Muscle of arm (tissue), 14 donors: ENCODE results near the gene ING3. TPM values are rescaled to one million over a fixed set of nuclear protein-coding genes. Genes with fewer than 3 reads are reported as not detected.

Experiments
- DNase-seq: peaks from one replicate; pipeline ENCODE4 v3.0.0-alpha.2; 2013
- long read RNA-seq, 11 donors: transcript quantifications; one replicate each; lab custom pipeline, GENCODE V29; 2026
- polyA plus RNA-seq, 12 donors: library from polyadenylated mRNA; unstranded; fragments of 120-200 nt; gene quantifications; one replicate each; pipeline ENCODE4 v1.2.1, GENCODE V29; 2013; ENCODE audit not compliant: insufficient read length in 12 of 12

The ING3 gene, protein sequence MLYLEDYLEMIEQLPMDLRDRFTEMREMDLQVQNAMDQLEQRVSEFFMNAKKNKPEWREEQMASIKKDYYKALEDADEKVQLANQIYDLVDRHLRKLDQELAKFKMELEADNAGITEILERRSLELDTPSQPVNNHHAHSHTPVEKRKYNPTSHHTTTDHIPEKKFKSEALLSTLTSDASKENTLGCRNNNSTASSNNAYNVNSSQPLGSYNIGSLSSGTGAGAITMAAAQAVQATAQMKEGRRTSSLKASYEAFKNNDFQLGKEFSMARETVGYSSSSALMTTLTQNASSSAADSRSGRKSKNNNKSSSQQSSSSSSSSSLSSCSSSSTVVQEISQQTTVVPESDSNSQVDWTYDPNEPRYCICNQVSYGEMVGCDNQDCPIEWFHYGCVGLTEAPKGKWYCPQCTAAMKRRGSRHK
- 10 to 100 TPM in 11 of 12 donors, not detected in 1; 14.2 to 32.3 (median 22.5) TPM for polyA plus RNA-seq
- long read RNA-seq, donor 1, transcript ING3-201 (12 exons, 3,777 nt): major isoform, 7 of 40 reads
- long read RNA-seq, donor 1, transcript ING3-202 (5 exons, 1,222 nt): minor isoform, 5 of 40 reads
- long read RNA-seq, donor 1, partial matches to known transcripts: 26 of 40 reads
- long read RNA-seq, donor 1, other reads (novel, unspliced or antisense): 0 of 40 reads
- long read RNA-seq, donor 2, transcript ING3-202 (5 exons, 1,222 nt): major isoform, 9 of 16 reads
- long read RNA-seq, donor 2, partial matches to known transcripts: 0 of 16 reads
- long read RNA-seq, donor 2, other reads (novel, unspliced or antisense): 0 of 16 reads
- long read RNA-seq, donor 3, transcript ING3-202 (5 exons, 1,222 nt): major isoform, 5 of 6 reads
- long read RNA-seq, donor 3, partial matches to known transcripts: 0 of 6 reads
- long read RNA-seq, donor 3, other reads (novel, unspliced or antisense): 0 of 6 reads
- long read RNA-seq, donor 4, partial matches to known transcripts: 0 of 7 reads
- long read RNA-seq, donor 4, other reads (novel, unspliced or antisense): 0 of 7 reads
- long read RNA-seq, donor 5, transcript ING3-202 (5 exons, 1,222 nt): major isoform, 11 of 29 reads
- long read RNA-seq, donor 5, transcript ING3-201 (12 exons, 3,777 nt): minor isoform, 9 of 29 reads
- long read RNA-seq, donor 5, partial matches to known transcripts: 0 of 29 reads
- long read RNA-seq, donor 5, other reads (novel, unspliced or antisense): 0 of 29 reads
- long read RNA-seq, donor 6, transcript ING3-202 (5 exons, 1,222 nt): major isoform, 7 of 11 reads
- long read RNA-seq, donor 6, partial matches to known transcripts: 0 of 11 reads
- long read RNA-seq, donor 6, other reads (novel, unspliced or antisense): 0 of 11 reads
- long read RNA-seq, donor 7, partial matches to known transcripts: 0 of 6 reads
- long read RNA-seq, donor 7, other reads (novel, unspliced or antisense): 0 of 6 reads
- long read RNA-seq, donor 8, transcript ING3-201 (12 exons, 3,777 nt): major isoform, 10 of 26 reads
- long read RNA-seq, donor 8, transcript ING3-202 (5 exons, 1,222 nt): minor isoform, 7 of 26 reads
- long read RNA-seq, donor 8, partial matches to known transcripts: 7 of 26 reads
- long read RNA-seq, donor 8, other reads (novel, unspliced or antisense): 0 of 26 reads
- long read RNA-seq, donor 9, transcript ING3-202 (5 exons, 1,222 nt): major isoform, 6 of 10 reads
- long read RNA-seq, donor 9, partial matches to known transcripts: 0 of 10 reads
- long read RNA-seq, donor 9, other reads (novel, unspliced or antisense): 0 of 10 reads
- long read RNA-seq, donor 10, transcript ING3-202 (5 exons, 1,222 nt): major isoform, 7 of 14 reads
- long read RNA-seq, donor 10, partial matches to known transcripts: 0 of 14 reads
- long read RNA-seq, donor 10, other reads (novel, unspliced or antisense): 0 of 14 reads
- long read RNA-seq, donor 11, transcript ING3-202 (5 exons, 1,222 nt): major isoform, 9 of 16 reads
- long read RNA-seq, donor 11, partial matches to known transcripts: 0 of 16 reads
- long read RNA-seq, donor 11, other reads (novel, unspliced or antisense): 0 of 16 reads

DNA sequence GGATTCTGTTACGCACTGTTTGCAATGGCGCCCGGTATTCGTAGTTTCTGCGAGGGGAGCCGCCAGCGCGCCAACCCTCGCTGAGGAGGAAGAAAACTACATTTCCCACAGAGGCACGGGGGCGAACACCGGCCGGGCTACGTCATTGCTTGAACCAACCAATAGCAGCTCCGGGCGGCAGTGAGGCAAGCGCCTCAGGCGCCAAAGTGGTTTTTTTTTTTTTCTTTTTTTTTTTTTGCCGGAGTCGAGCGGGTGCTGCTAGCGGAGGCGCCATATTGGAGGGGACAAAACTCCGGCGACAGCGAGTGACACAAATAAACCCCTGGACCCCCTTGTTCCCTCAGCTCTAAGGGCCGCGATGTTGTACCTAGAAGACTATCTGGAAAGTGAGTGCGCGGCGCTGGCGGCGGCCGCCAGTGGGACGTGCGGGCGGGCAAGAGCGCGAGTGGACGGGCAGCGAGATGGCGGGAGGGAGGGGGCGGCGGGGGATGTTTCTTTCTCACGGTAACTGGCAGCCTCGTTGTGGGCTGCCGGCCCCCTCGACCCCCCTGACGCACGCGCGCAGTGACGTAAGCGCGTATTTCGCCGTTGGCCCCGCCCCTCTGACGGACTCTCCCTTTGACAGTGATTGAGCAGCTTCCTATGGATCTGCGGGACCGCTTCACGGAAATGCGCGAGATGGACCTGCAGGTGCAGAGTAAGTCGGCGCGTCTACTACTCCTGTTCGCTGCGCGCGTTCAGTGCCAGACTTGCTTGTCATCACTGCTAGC lies at the start of gene ING3:
Gene ING3, plus strand, starts transcription at position 239 of the 770 bp plus-strand sequence. Its CDS starts 120 bp downstream, at position 359.
- peak; percentile 98 for DNase-seq

DNA sequence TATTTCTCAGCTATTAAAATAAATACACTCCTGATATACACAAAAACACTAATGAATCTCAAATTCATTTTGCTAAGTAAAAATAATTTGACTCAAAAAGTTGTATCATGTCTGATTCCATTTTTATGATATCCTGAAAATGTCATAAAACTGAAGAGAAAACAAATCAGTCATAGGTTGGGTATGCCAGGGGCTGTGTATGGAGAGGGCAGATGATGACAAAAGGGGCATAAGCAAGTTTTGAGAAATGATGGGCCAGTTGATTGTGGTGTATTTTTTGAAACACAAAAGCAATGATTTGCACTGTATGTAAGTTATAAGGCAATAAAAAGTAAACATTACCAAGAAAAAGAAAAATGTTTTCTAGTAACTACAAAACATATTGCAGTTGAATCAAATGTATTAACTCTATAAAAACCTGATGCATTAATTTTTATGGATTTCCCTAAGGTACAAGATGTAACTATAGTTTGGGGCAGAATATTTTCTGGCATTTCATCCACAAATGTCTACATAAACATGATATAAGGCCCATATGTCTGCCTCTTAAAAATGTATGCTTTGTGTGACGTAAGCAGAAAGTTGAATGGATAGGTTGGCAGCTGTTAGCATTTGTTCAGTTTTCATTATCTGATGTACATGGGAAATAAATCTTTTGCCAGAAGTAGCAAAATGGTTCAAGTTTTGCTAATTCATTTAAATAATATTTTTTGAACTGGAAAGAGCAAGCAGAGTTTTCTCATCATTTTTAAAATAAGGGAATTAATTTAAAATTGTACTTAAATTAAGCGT lies 35.1 kb upstream of the ING3 start:
- no peak for DNase-seq

DNA sequence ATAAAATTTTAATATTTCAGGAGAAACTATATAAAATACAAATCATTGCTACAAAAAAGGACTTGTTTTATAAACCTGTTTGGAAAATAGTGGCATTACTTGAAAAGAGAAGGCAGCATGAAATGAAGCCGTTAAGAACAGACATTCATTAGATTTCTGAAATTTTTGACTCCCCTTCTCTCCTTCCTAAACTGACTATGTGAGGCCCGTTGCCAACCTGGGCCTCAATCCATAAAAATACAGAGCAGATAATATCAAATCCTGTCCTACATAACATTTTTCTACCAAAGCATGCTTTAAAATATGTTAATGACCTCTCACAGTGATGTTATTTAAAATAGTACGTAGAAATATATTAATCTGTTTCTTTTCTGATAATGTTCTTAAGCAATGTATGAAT lies 34.5 kb upstream of the ING3 start:
- DNase-seq: peak; percentile 19

DNA sequence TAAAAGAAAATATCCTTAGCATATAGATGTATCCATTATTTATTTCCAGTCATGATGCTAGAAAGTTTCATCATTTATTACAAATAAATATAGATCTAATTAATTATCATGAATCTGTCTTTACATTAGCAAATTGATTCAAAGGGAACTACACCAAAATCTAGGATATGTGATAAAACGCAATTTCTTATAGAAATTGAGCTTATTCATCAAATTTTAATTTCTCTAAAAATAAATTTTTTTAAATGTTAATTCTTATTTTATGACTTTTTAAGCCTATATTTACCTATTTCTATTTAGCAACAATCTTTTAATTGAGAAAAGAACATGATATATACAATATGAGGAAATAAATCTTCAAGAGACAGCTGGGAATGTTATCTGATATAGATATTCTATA lies 34.0 kb upstream of the ING3 start:
- DNase-seq: no peak

DNA sequence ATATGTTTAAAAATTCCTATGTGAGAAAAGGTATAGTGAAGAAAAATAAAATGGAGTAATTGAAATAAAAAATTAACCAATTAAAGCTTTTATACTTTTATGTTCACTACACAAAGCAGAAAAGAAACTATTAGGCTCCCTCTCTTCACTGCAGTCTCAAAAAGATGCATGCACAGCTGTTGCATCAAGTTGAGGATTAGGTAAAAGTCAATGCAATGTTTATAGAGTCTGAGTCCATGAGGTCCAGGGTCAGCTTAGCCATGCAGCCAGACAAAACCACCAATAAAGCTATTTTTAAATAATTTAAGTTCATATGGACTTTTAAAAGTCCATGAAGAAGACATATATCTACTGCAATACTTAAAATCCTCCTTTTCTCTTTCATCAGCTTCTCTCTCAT lies 31.1 kb upstream of the ING3 start:
- no peak for DNase-seq

DNA sequence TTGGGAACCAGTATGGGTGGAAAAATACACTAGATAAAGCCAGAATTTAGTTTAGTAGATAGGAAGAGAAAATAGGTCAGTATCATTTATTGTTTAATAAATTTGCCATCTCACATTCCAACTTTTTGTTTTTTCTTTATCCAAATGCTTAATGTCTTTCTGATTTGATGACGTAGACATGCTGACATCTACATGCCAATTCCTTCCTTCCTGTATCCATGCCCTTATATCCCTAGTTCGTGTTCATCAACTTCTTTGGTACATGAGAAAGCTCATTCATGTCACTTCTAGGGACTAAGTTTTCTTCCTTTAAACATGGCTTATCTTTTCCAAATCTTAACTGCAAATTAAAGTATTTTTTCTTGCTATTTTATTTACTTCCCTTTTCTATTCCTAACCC lies 30.5 kb upstream of the ING3 start:
- no peak for DNase-seq

DNA sequence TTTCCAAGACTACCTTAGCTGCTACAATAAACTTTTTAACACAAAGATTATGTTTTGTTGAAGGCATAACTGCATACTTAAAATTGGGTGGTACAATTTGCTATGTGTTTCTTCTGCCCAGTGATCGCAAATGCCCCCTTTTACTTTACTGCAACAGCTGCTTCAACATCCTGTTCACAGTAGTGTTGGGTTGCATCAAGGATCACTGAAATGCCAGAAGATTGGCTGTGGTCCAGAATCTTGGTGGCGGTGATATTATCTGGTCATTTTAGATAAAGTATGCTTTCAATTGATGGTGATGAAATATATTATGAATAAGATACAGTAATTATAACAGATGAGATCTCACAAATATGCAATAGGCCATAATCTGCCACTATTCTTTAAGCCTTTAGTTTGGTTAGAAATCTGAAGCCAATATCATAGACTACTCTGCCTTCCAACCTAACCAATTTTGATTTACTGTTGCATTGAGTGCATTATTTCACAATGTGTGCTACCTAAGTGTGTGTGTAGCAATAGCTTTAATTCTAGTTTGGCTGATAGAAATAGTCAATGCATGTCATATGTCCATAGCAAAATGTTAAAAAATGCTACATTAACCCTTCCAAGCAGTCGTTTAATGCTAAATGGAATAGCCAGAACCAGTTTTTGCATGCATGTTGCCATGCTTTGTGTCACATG lies 29.8 kb upstream of the ING3 start:
- DNase-seq: peak; percentile 16

DNA sequence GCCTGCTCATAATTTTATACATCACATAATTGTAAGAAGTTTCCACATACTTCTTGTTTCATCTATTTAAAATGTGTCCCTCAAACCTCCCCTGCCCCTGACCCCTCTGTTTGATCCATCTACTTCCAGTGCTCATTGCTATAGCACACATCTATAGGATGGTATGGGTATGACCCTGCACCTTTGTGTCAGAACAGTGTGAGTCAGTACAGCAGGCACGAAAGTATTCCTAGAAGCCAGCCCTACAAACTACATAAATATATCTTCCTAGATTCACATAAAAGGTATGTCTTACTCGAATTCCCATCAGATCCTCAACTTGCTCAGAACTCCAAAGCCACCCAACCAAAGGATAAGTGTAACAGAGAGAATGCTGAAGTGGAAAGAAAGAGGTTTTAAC lies 25.7 kb upstream of the ING3 start:
- no peak for DNase-seq

DNA sequence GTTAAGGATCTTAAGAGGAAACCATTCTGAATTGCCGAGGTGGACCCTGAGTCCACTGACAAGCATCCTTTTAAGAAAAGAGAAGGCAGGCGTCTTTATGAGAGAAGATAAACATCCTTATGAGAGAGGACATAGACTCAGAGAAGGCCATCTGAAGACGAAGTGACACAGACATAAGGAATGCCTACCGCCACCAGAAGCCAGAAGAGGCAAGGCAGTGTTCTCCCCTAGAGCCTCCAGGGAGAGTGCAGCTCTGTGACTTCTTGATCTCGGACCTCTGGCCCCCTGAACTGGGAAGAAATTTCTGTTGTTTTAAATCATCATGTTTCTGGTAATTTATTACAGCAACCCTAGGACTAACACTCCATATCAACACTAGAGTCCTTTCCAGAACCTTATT lies 25.2 kb upstream of the ING3 start:
- no peak for DNase-seq

DNA sequence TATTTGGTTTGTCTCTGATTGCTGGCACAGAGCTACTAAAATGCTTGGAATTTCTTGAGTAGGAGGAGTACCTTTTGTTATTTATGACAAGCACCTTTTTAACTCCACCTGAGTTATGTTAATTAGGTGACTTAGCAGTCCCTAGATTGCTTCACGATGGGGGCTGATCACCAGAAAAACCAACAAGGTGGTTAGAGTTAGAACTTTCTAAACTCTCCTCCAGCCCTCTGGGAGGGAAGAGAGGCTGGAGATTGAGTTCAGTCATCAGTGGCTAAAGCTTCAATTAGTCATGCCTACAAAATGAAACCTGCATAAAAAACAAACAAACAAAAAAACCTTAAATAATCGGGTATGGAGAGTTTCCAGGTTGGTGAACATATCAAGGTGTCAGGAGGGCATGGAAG lies 23.6 kb upstream of the ING3 start:
- DNase-seq: no peak

DNA sequence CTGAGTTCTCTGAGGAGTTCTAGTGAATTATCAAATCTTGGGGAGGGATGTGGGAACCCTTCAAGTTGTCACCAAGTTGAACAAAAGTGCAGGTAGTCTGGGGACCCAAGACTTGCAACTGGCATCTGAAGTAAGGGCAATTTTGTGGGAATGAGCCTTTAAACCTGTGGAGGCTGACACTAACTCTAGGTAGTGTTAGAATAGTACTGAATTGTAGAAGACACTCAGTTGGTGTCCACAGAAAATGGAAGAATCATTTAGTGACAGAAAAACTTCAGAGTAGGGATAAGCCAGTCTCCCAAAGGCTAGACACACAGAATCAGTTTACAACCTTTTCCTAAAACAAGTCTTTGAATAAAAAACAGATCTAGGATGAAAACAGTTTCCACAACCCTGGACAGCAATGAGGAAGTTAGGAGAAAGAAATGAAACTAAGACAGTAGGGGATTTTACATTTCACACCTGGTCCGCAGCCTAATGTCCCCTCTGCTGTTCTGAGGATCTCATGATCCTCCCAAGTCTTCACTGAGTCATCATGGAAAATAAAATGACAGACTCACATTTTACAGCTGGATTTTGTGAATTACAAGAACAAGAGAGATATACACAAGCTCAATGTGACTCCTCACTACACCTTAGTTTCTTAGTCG lies 23.0 kb upstream of the ING3 start:
- DNase-seq: no peak

DNA sequence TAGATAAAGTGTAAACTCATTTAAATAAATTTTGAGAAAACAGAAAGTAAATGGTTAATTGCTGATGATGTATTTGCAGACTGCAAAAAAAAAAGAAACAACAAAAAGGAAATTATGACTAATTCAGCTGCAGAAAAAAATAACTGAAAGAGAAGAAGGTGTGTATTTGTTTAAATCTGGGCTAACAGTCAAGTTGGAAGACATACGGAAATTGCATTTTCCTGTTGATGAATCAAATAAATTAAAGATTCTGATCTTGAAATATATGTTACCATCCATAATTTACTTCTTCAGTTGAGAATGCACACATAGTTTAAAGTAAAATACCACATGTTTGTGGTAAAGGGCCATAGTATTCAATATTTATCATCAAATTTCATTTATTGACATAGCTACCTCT lies 19.3 kb upstream of the ING3 start:
- DNase-seq: no peak

DNA sequence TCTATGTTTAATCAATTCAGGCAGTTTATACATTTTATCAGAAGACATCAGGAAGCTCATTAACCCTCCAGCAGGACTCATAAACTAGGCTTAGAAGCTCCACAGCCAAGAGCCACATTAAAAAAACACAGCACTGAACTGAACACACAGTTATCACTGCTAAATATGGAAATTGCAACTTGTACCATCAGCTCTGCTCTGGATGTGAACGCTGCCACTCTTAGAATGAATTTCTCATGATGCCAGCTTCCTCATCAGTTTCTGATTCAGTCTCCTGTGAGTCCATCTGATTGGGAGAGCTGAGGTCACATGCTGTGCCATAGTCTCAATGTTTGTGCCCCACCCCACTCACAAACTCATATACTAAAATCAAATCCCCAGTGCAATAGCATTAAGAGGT lies 17.1 kb upstream of the ING3 start:
- no peak for DNase-seq

DNA sequence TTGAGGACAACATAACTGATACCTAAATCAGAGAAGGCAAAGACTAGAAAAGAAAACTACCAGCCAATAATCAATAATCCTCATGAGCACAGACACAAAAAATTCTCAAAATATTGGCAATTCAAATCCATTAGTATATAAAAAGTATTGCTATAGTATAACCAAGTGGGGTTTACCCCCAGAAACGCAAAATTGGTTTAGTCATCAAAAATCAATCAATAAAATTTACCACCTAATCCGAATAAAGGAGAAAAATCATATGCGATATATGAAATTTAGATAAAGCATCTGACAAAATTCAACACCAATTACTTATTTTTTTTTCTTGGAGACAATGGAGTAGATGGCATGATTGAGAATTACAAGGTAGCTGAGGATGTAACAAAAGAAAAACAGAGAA lies 11.2 kb upstream of the ING3 start:
- no peak for DNase-seq

DNA sequence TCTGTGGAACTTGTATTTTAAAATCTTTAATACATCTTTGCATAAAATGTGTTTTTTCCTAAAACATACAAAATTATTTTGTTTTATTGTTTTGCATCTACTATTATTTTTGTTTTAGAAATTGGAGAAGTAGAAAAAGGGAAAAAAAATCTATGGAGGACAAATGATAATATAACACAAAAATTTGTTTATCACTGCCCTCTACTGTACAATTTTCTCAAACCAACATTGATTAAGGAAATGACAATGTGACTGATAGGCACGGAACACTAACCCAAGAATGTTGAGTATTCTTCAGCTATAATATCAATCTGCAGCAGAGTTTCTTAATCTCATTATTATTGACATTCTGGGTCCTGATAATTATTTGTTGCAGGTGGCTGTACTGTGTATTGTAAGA lies 9.5 kb upstream of the ING3 start:
- no peak for DNase-seq

DNA sequence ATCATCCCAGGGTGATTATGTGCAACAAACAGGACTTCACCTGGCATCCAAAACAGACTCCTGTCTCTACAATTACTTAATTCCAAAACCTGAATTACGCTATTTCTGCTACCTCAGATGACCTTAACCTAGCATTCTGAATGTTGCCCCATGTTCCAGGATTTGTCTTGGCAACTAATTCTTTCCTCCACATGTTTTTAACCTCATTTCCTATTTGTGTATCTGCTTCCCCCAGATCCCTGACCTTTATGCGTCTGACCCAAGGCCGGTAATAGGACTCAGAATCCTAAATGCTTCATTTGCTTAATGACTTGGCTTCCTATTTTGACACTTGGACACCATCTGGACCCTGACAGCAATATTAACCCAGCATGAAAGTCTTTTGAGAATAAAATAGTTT lies 8.7 kb upstream of the ING3 start:
- DNase-seq: no peak

DNA sequence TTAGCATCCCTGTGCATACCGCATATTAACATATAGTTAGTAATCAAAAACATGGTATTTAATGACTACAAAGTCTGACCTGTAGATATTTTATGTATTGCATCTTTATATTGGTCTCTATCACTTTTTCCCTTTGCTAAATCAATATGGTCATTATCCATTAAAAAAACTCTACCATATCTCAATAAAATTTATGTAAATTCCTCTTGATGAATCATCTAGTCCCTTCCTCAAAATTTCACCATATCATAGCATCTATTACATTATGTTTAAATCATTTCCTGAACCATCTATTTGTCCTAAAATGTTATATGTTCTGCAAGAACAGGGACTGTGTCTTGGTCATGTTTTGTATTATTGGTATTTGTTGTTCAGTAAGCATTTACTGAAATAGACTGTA lies 7.7 kb upstream of the ING3 start:
- DNase-seq: no peak
